Measurements from ENCODE around the gene SRGAP3. TPM values are rescaled to one million over a fixed set of nuclear protein-coding genes. Genes with fewer than 3 reads are reported as not detected.

The SRGAP3 gene
- total RNA-seq, 6 experiments from 2014 or later, result 1.8 to 5.2 (median 3.1) TPM

- no peak for TF ChIP-seq POLR2A (IDR thresholded peaks at IDR 0.05)
- TF ChIP-seq, protein P1, sequence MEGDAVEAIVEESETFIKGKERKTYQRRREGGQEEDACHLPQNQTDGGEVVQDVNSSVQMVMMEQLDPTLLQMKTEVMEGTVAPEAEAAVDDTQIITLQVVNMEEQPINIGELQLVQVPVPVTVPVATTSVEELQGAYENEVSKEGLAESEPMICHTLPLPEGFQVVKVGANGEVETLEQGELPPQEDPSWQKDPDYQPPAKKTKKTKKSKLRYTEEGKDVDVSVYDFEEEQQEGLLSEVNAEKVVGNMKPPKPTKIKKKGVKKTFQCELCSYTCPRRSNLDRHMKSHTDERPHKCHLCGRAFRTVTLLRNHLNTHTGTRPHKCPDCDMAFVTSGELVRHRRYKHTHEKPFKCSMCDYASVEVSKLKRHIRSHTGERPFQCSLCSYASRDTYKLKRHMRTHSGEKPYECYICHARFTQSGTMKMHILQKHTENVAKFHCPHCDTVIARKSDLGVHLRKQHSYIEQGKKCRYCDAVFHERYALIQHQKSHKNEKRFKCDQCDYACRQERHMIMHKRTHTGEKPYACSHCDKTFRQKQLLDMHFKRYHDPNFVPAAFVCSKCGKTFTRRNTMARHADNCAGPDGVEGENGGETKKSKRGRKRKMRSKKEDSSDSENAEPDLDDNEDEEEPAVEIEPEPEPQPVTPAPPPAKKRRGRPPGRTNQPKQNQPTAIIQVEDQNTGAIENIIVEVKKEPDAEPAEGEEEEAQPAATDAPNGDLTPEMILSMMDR (IDR thresholded peaks at IDR 0.05), result no peak
- ATAC-seq (no peak), DNase-seq (no peak)
- no peaks in the 10 kb centered on the region for H3K27me3 ChIP-seq
- no peak overlapping the region for H3K4me3 ChIP-seq
- intact Hi-C loops (cut with DNase I), result no loop called here
- H3K36me3 ChIP-seq, result no peaks in the 10 kb centered on the region
- H3K9me3 ChIP-seq, result no peaks in the 10 kb centered on the region
- WGBS (ENCODE audit: insufficient coverage, low coverage, low lambda C conversion rate, missing lambda C conversion rate), result 42% methylated on average over 1 of the region's 1 CpG
- no peak overlapping the region for H3K27ac ChIP-seq
- H3K4me1 ChIP-seq, result no peaks in the 10 kb centered on the region
These were observed 141.7 kb downstream of the SRGAP3 start for GRCh38 chr3:9107738-9108137.

GRCh38 chr3:9105421-9105820, 144.0 kb downstream of the SRGAP3 start:
- ATAC-seq (no peak), DNase-seq (no peak)
- Histone ChIP-seq H3K36me3 (no peaks in the 10 kb centered on the region), H3K4me1 (no peaks in the 10 kb centered on the region), H3K9me3 (no peaks in the 10 kb centered on the region), H3K27ac (no peak overlapping the region), H3K4me3 (no peak overlapping the region), H3K27me3 (no peaks in the 10 kb centered on the region)
- intact Hi-C loops (cut with DNase I), result no loop called here
- TF ChIP-seq POLR2A (IDR thresholded peaks at IDR 0.05), result no peak
- no CpG with 5 or more reads among the region's 1 CpG for WGBS (ENCODE audit: insufficient coverage, low coverage, low lambda C conversion rate, missing lambda C conversion rate)

GRCh38 chr3:9104121-9104520, 145.3 kb downstream of the SRGAP3 start:
- H3K9me3 ChIP-seq, result no peaks in the 10 kb centered on the region
- ATAC-seq, result no peak
- 91% methylated on average over 4 of the region's 4 CpGs for WGBS (ENCODE audit: insufficient coverage, low coverage, low lambda C conversion rate, missing lambda C conversion rate)
- DNase-seq, result no peak
- intact Hi-C loops (cut with DNase I), result no loop called here
- H3K27ac ChIP-seq, result no peak overlapping the region
- no peaks in the 10 kb centered on the region for H3K4me1 ChIP-seq
- no peaks in the 10 kb centered on the region for H3K36me3 ChIP-seq
- H3K27me3 ChIP-seq, result no peaks in the 10 kb centered on the region
- no peak for TF ChIP-seq POLR2A (IDR thresholded peaks at IDR 0.05)
- TF ChIP-seq, protein P1 (IDR thresholded peaks at IDR 0.05), result no peak
- no peak overlapping the region for H3K4me3 ChIP-seq

DNA sequence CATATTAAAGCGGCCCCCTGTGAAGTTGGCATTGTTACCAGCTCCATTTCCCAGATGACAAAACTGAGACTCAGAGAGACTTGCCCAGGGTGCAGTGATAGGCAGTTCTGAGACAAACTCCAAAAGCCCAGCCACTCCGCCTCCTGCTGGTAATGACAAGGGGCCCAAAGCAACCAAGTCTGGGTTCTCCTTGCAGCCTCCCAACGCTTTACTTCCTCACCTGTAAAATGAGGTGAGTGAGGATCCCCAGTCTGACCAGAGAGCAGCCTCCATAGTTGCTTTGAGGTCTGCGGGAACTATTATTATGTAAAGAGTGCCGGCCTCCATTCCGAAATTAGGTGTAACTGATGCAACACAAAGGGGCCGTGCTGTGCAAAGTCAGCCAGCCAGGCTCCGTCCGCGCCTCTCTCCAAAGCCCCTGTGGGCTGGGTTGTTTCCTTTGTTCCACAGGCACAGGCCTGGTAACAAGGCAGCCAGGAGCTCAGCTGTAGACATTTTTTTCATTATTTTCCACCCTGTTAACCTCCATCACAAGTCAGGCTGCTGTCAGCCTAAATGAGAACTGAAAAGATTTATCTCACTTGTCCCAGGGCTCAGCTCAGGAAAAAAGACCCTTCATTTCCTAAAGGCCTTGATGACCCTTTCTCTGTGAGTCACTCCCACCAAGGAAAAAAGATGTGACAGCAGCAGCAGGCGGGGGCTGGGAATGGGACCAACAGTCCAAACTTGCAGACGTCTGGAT, 147.0 kb downstream of the SRGAP3 start:
- H3K9me3 ChIP-seq, result no peaks in the 10 kb centered on the region
- no peak overlapping the region for H3K27ac ChIP-seq
- H3K36me3 ChIP-seq, result no peaks in the 10 kb centered on the region
- no peak for TF ChIP-seq POLR2A (IDR thresholded peaks at IDR 0.05)
- TF ChIP-seq, protein P1 (IDR thresholded peaks at IDR 0.05), result no peak
- no peaks in the 10 kb centered on the region for H3K4me1 ChIP-seq
- 71% methylated on average over 10 of the region's 12 CpGs for WGBS (ENCODE audit: insufficient coverage, low coverage, low lambda C conversion rate, missing lambda C conversion rate)
- H3K4me3 ChIP-seq, result no peak overlapping the region
- intact Hi-C loops (cut with DNase I), result no loop called here
- H3K27me3 ChIP-seq, result no peaks in the 10 kb centered on the region
- DNase-seq (no peak), ATAC-seq (no peak)

DNA sequence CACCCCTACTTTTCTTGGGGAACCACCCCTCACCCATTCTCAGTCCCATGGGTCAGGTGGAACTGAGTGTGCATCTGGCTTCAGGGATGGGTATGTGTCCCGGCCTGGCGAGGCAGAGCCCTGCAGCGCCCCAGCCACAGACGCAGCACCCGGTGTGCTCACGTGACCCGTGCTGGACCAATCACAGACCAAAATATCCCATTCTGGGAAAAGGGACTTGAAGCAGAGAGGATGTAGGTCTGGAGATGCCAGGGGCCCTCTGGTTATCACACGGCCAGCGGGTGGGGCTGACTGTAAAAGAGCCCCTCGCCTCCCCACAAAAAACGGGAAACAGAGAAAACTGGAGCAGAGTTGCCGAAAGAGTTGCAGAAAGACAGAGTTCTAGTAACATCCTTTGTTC, 148.2 kb downstream of the SRGAP3 start:
- WGBS (ENCODE audit: insufficient coverage, low coverage, low lambda C conversion rate, missing lambda C conversion rate), result 80% methylated on average over 12 of the region's 12 CpGs
- ATAC-seq (peak in 2 of 4 donors; percentile 15 to 22), DNase-seq (no peak)
- Histone ChIP-seq H3K36me3 (no peaks in the 10 kb centered on the region), H3K4me1 (no peaks in the 10 kb centered on the region), H3K4me3 (no peak overlapping the region), H3K27me3 (no peaks in the 10 kb centered on the region), H3K9me3 (no peaks in the 10 kb centered on the region), H3K27ac (no peak overlapping the region)
- TF ChIP-seq, protein P1 (IDR thresholded peaks at IDR 0.05), result no peak
- TF ChIP-seq POLR2A (IDR thresholded peaks at IDR 0.05), result no peak
- intact Hi-C loops (cut with DNase I), result no loop called here
